Stimulated activated CD8-positive, alpha-beta memory T cell treated with anti-CD3 and anti-CD28 coated beads, Interleukin-15, amount 100 ng/mL, for 4 hours (primary cell): ENCODE measurements around the gene EEPD1.
"Not testable (repeated sequence)": the region's sequence is repeated elsewhere in the genome, so short reads cannot be mapped to it uniquely, and the experiment has no call there.

Experiments
- DNase-seq, 2 donors: peaks; one replicate each; pipeline ENCODE4 v3.0.0-alpha.2; 2020; ENCODE audit warnings: low read depth in 2 of 2

The EEPD1 gene

GRCh38 chr7:36214608-36215456 is 61.8 kb downstream of the EEPD1 start:
- no peak for DNase-seq

- no peak for DNase-seq
These were observed 62.4 kb downstream of the EEPD1 start for GRCh38 chr7:36215457-36215765.

- DNase-seq: no peak
These were observed 63.1 kb downstream of the EEPD1 start for GRCh38 chr7:36216063-36216684.

- no peak for DNase-seq
These were observed 64.3 kb downstream of the EEPD1 start for GRCh38 chr7:36217211-36217960.

- no peak for DNase-seq
These were observed 64.9 kb downstream of the EEPD1 start for GRCh38 chr7:36217961-36218284.

- no peak for DNase-seq
These were observed 66.4 kb downstream of the EEPD1 start for GRCh38 chr7:36219429-36219828.

- no peak for DNase-seq
These were observed 70.8 kb downstream of the EEPD1 start for GRCh38 chr7:36223851-36224250.

- no peak for DNase-seq
These were observed 72.1 kb downstream of the EEPD1 start for GRCh38 chr7:36224934-36225858.

GRCh38 chr7:36226151-36226550 is 73.1 kb downstream of the EEPD1 start:
- DNase-seq: no peak

GRCh38 chr7:36227223-36227622 is 74.2 kb downstream of the EEPD1 start:
- DNase-seq: no peak

GRCh38 chr7:36228039-36228438 is 75.0 kb downstream of the EEPD1 start:
- DNase-seq: no peak

GRCh38 chr7:36231406-36231805 is 78.4 kb downstream of the EEPD1 start:
- no peak for DNase-seq

GRCh38 chr7:36232555-36232954 is 79.5 kb downstream of the EEPD1 start:
- no peak for DNase-seq

GRCh38 chr7:36232971-36233550 is 80.0 kb downstream of the EEPD1 start:
- DNase-seq: no peak

GRCh38 chr7:36236073-36236472 is 83.0 kb downstream of the EEPD1 start:
- DNase-seq: no peak

GRCh38 chr7:36238138-36238537 is 85.1 kb downstream of the EEPD1 start:
- no peak for DNase-seq

- not testable (repeated sequence) for DNase-seq
These were observed 90.3 kb downstream of the EEPD1 start for GRCh38 chr7:36243356-36243755.

- DNase-seq: not testable (repeated sequence)
These were observed 90.9 kb downstream of the EEPD1 start for GRCh38 chr7:36244001-36244400.

GRCh38 chr7:36244429-36244828 is 91.4 kb downstream of the EEPD1 start:
- DNase-seq: no peak

- no peak for DNase-seq
These were observed 92.7 kb downstream of the EEPD1 start for GRCh38 chr7:36245684-36246299.

GRCh38 chr7:36249091-36249490 is 96.0 kb downstream of the EEPD1 start:
- DNase-seq: no peak
